Fibroblast of villous mesenchyme (primary cell): ENCODE measurements around the gene CD300LD. TPM values are rescaled to one million over a fixed set of nuclear protein-coding genes. Genes with fewer than 3 reads are reported as not detected.
"Not testable (repeated sequence)": the region's sequence is repeated elsewhere in the genome, so short reads cannot be mapped to it uniquely, and the experiment has no call there.

Experiments
- DNase-seq: peaks from one replicate; pipeline ENCODE4 v3.0.0-alpha.2; 2010; ENCODE audit warnings: low read depth
- H3K4me3 ChIP-seq: 2 replicates; pipeline ENCODE4 v1.5.1; 2011; ENCODE audit warnings: low read depth, mild to moderate bottlenecking, low read length
- CTCF ChIP-seq: IDR thresholded peaks from 2 replicates; pipeline ENCODE4 v1.5.1; 2012; ENCODE audit warnings: low read depth, mild to moderate bottlenecking, low read length; ENCODE audit not compliant: insufficient read depth
- total RNA-seq: library from RNA; depleted of rRNA; stranded (reverse); fragments of >200 nt; gene quantifications from 2 replicates; pipeline ENCODE4 v1.2.3, GENCODE V29; 2012

Gene CD300LD
- total RNA-seq: not detected in 2 replicates

GRCh38 chr17:74592087-74592990, at the start of gene CD300LD:
Gene CD300LD (minus strand): TSS chr17:74592283. CDS start chr17:74592202, 81 bp downstream.
- TF ChIP-seq CTCF: no peak
- no peak for DNase-seq
- no peak within 1 kb of the TSS for H3K4me3 ChIP-seq

GRCh38 chr17:74641224-74641957, 49.3 kb upstream of the CD300LD start:
- H3K4me3 ChIP-seq: no peak overlapping the region
- TF ChIP-seq CTCF: no peak
- no peak for DNase-seq

- DNase-seq: no peak
- TF ChIP-seq CTCF: no peak
- no peak overlapping the region for H3K4me3 ChIP-seq
These were observed 47.6 kb upstream of the CD300LD start for GRCh38 chr17:74639704-74640151.

- H3K4me3 ChIP-seq: no peak overlapping the region
- no peak for DNase-seq
- TF ChIP-seq CTCF: no peak
These were observed 45.8 kb upstream of the CD300LD start for GRCh38 chr17:74637926-74638325.

- TF ChIP-seq CTCF: no peak
- H3K4me3 ChIP-seq: no peak overlapping the region
- no peak for DNase-seq
These were observed 45.2 kb upstream of the CD300LD start for GRCh38 chr17:74637265-74637664.

- not testable (repeated sequence) for H3K4me3 ChIP-seq, DNase-seq
These were observed 44.5 kb upstream of the CD300LD start for GRCh38 chr17:74636541-74637085.

GRCh38 chr17:74635418-74635817, 43.3 kb upstream of the CD300LD start:
- no peak for TF ChIP-seq CTCF
- no peak for DNase-seq
- no peak overlapping the region for H3K4me3 ChIP-seq
